H9 (cell line): ENCODE results near the gene EIF3B. TPM values are rescaled to one million over a fixed set of nuclear protein-coding genes. Genes with fewer than 3 reads are reported as not detected.

ENCODE experiments used
- DNase-seq: peaks from one replicate; pipeline ENCODE4 v3.0.0-alpha.2; 2017
- H2AFZ ChIP-seq: one replicate; pipeline ENCODE4 v1.6.1; 2013; ENCODE audit warnings: mild to moderate bottlenecking, low read length, control low read depth, moderate library complexity
- H2AK5ac ChIP-seq: 2 replicates; pipeline ENCODE4 v1.6.1; 2013; ENCODE audit warnings: low read length, control low read depth, mixed read lengths; ENCODE audit not compliant: insufficient read length
- H2BK120ac ChIP-seq: one replicate; pipeline ENCODE4 v1.6.1; 2013; ENCODE audit warnings: low read depth, mild to moderate bottlenecking, low read length, control low read depth, inconsistent platforms; ENCODE audit not compliant: poor library complexity, severe bottlenecking
- H2BK12ac ChIP-seq: 2 replicates; pipeline ENCODE4 v1.6.1; 2013; ENCODE audit warnings: low read length, control low read depth, mixed read lengths, low read depth; ENCODE audit not compliant: insufficient read length
- H2BK15ac ChIP-seq: 2 replicates; pipeline ENCODE4 v1.6.1; 2013; ENCODE audit warnings: low read depth, low read length, control low read depth
- H2BK20ac ChIP-seq: one replicate; pipeline ENCODE4 v1.6.1; 2013; ENCODE audit warnings: low read depth, mild to moderate bottlenecking, low read length, control low read depth, inconsistent platforms; ENCODE audit not compliant: poor library complexity, severe bottlenecking
- H2BK5ac ChIP-seq: 2 replicates; pipeline ENCODE4 v1.6.1; 2013; ENCODE audit warnings: low read length, control low read depth, mixed read lengths; ENCODE audit not compliant: insufficient read length
- H3K14ac ChIP-seq: 2 replicates; pipeline ENCODE4 v1.6.1; 2013; ENCODE audit warnings: low read length, control low read depth; ENCODE audit not compliant: insufficient read depth
- H3K18ac ChIP-seq: 2 replicates; pipeline ENCODE4 v1.6.1; 2013; ENCODE audit warnings: low read depth, mild to moderate bottlenecking, mixed read lengths, low read length, control low read depth; ENCODE audit not compliant: insufficient read length
- H3K23ac ChIP-seq: 2 replicates; pipeline ENCODE4 v1.6.1; 2013; ENCODE audit warnings: low read length, control low read depth, mixed read lengths, low read depth; ENCODE audit not compliant: insufficient read length
- H3K23me2 ChIP-seq: 2 replicates; pipeline ENCODE4 v1.6.1; 2013; ENCODE audit warnings: low read depth, mild to moderate bottlenecking, mixed read lengths, low read length, control low read depth; ENCODE audit not compliant: insufficient read length, poor library complexity, severe bottlenecking
- H3K27ac ChIP-seq: 2 replicates; pipeline ENCODE4 v1.5.1; 2013; ENCODE audit warnings: low read length, control low read depth, mixed read lengths, low read depth; ENCODE audit not compliant: insufficient read length
- H3K27me3 ChIP-seq: 2 replicates; pipeline ENCODE4 v1.6.1; 2013; ENCODE audit warnings: low read length, control low read depth, inconsistent platforms; ENCODE audit not compliant: insufficient read depth
- H3K4ac ChIP-seq: 2 replicates; pipeline ENCODE4 v1.6.1; 2013; ENCODE audit warnings: low read depth, mild to moderate bottlenecking, control low read depth, inconsistent platforms, low read length, moderate library complexity
- H3K4me1 ChIP-seq: 2 replicates; pipeline ENCODE4 v1.6.1; 2013; ENCODE audit warnings: low read length, control low read depth, inconsistent platforms; ENCODE audit not compliant: insufficient read depth
- H3K4me2 ChIP-seq: 2 replicates; pipeline ENCODE4 v1.6.1; 2013; ENCODE audit warnings: low read length, control low read depth, mixed read lengths; ENCODE audit not compliant: insufficient read length, insufficient read depth
- H3K56ac ChIP-seq: 2 replicates; pipeline ENCODE4 v1.6.1; 2013; ENCODE audit warnings: low read depth, mild to moderate bottlenecking, mixed read lengths, low read length, control low read depth; ENCODE audit not compliant: insufficient read length
- H3K79me1 ChIP-seq: 2 replicates; pipeline ENCODE4 v1.6.1; 2013; ENCODE audit warnings: low read depth, mild to moderate bottlenecking, moderate library complexity, low read length, control low read depth, inconsistent platforms; ENCODE audit not compliant: insufficient read depth, poor library complexity, severe bottlenecking
- H3K79me2 ChIP-seq: 2 replicates; pipeline ENCODE4 v1.6.1; 2013; ENCODE audit warnings: low read length, control low read depth, inconsistent platforms; ENCODE audit not compliant: insufficient read depth
- H3K9ac ChIP-seq: 2 replicates; pipeline ENCODE4 v1.6.1; 2013; ENCODE audit warnings: low read length, control low read depth, mixed read lengths; ENCODE audit not compliant: insufficient read length; ENCODE audit errors: extremely low read depth
- H3K9me3 ChIP-seq: one replicate; pipeline ENCODE4 v1.6.1; 2013; ENCODE audit warnings: low read depth, low read length, inconsistent platforms; ENCODE audit not compliant: control insufficient read depth
- H3T11ph ChIP-seq: one replicate; pipeline ENCODE4 v1.6.1; 2013; ENCODE audit warnings: mild to moderate bottlenecking, low read length, control low read depth, inconsistent platforms
- H4K20me1 ChIP-seq: one replicate; pipeline ENCODE4 v1.6.1; 2013; ENCODE audit not compliant: control insufficient read depth, insufficient read length, insufficient read depth
- H4K5ac ChIP-seq: 2 replicates; pipeline ENCODE4 v1.6.1; 2013; ENCODE audit warnings: low read depth, mild to moderate bottlenecking, mixed read lengths, low read length, control low read depth; ENCODE audit not compliant: insufficient read length
- H4K8ac ChIP-seq: replicated peaks from 2 replicates; pipeline ENCODE4 v1.6.1; 2013; ENCODE audit warnings: low read length, control low read depth, mixed read lengths, low read depth; ENCODE audit not compliant: insufficient read length
- H4K91ac ChIP-seq: 2 replicates; pipeline ENCODE4 v1.6.1; 2013; ENCODE audit warnings: low read depth, mild to moderate bottlenecking, moderate library complexity, mixed read lengths, low read length, control low read depth; ENCODE audit not compliant: insufficient read length
- H3K27ac Mint-ChIP-seq, 3 experiments: 2 replicates in 2 of 3; 3 replicates in 1 of 3; pipeline ENCODE4 v1.8.0; 2020 to 2021; ENCODE audit warnings: mixed read lengths in 3 of 3, mild to moderate bottlenecking in 1 of 3, moderate library complexity in 1 of 3
- H3K27me3 Mint-ChIP-seq: 2 replicates; pipeline ENCODE4 v1.8.0; 2021; ENCODE audit warnings: low read depth, mild to moderate bottlenecking, moderate library complexity, mixed read lengths
- H3K36me3 Mint-ChIP-seq, 3 experiments: 2 replicates in 2 of 3; 3 replicates in 1 of 3; pipeline ENCODE4 v1.8.0; 2020 to 2021; ENCODE audit warnings: low read depth in 3 of 3, mixed read lengths in 3 of 3; ENCODE audit not compliant: insufficient read depth in 1 of 3
- H3K4me1 Mint-ChIP-seq, 2 experiments: 2 replicates each; pipeline ENCODE4 v1.8.0; 2020; ENCODE audit warnings: mixed read lengths in 2 of 2
- H3K4me3 Mint-ChIP-seq, 2 experiments: 2 replicates in 1 of 2; 3 replicates in 1 of 2; pipeline ENCODE4 v1.8.0; 2020 to 2021; ENCODE audit warnings: mild to moderate bottlenecking in 2 of 2, mixed read lengths in 2 of 2, moderate library complexity in 1 of 2
- H3K9me3 Mint-ChIP-seq, 2 experiments: 2 replicates in 1 of 2; 3 replicates in 1 of 2; pipeline ENCODE4 v1.8.0; 2020; ENCODE audit warnings: mild to moderate bottlenecking in 2 of 2, mixed read lengths in 2 of 2, moderate library complexity in 1 of 2
- CTCF ChIP-seq: fragments of 200-600 bp; sonication (generic); conservative IDR thresholded peaks from 3 replicates; pipeline ENCODE4 v1.8.0; 2021; ENCODE audit warnings: antibody characterized with exemption, mild to moderate bottlenecking
- WGBS: extraction: QIAGEN DNeasy Blood & Tissue Kit; methylation state at CpG from one replicate; pipeline ENCODE4 v1.1.7; 2013; ENCODE audit warnings: missing lambda C conversion rate, low lambda C conversion rate, mixed read lengths; ENCODE audit not compliant: insufficient read length; ENCODE audit errors: extremely low coverage; 5-methylcytosine and 5-hydroxymethylcytosine counted together
- total RNA-seq: library from RNA; stranded (reverse); gene quantifications from 2 replicates; pipeline ENCODE4 v1.2.1, GENCODE V29; 2021

The EIF3B gene
- total RNA-seq, 1 experiment from 2014 or later: 337 TPM

DNA sequence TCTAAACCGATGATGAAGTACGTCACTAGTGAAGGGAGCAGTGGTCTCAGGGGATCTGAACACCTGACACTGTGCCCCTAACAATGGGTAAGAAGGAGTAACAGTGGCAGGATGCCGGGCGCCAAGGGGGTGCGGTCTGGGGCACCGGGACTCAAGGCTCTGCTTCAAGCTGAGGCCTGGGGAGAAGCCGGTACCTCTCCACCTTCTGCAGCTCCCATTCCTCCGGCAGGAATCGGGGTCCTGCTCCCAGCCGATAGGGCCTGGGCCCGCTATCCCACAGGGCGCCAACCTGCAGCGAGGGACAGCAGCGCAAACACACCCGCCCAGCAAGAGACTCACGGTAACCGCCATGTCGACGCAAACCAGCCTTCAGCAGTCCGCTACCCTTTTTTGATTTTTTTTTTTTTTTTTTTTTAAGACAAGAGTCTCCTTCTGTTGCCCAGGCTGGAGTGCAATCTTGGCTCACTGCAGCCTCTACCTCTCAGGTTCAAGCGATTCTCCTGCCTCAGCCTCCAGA is 40.0 kb downstream of the EIF3B start:
- Mint-ChIP-seq H3K27me3 (peaks cover 6% of the 10 kb centered on the region; the same call in 1 of the 2 replicates), H3K9me3 (no peaks in the 10 kb centered on the region; a peak in 1 of 5 replicates), H3K27ac (no peak overlapping the region), H3K36me3 (no peaks in the 10 kb centered on the region), H3K4me1 (peaks cover 13 to 15% of the 10 kb centered on the region in 2 experiments), H3K4me3 (no peak overlapping the region)
- Histone ChIP-seq H3K4ac (no peak overlapping the region), H2BK5ac (no peak overlapping the region), H3K27me3 (no peaks in the 10 kb centered on the region), H3K14ac (no peak overlapping the region), H4K20me1 (no peaks in the 10 kb centered on the region), H3T11ph (no peak overlapping the region), H3K27ac (no peak overlapping the region), H3K9me3 (no peaks in the 10 kb centered on the region), H4K8ac (no peak overlapping the region), H2AFZ (no peak overlapping the region), H3K9ac (no peak overlapping the region), H3K79me1 (no peaks in the 10 kb centered on the region), H4K5ac (no peak overlapping the region), H2BK20ac (no peak overlapping the region), H3K4me1 (no peaks in the 10 kb centered on the region), H3K56ac (no peak overlapping the region), H2BK15ac (no peak overlapping the region), H3K18ac (no peak overlapping the region), H2BK120ac (no peak overlapping the region), H2AK5ac (no peak overlapping the region), H3K4me2 (no peak overlapping the region), H4K91ac (no peak overlapping the region), H3K23ac (no peak overlapping the region), H2BK12ac (no peak overlapping the region), H3K23me2 (no peaks in the 10 kb centered on the region), H3K79me2 (no peaks in the 10 kb centered on the region)
- TF ChIP-seq CTCF: no peak
- WGBS: no CpG with 5 or more reads among the region's 21 CpGs
- no peak for DNase-seq
